Measurements from ENCODE around the gene AP1G1.

GRCh38 chr16:71754108-71754507 is 54.5 kb downstream of the AP1G1 start:
- TF ChIP-seq EZH2phosphoT487 (IDR thresholded peaks at IDR 0.05; ENCODE audit: insufficient read depth, low read depth) (no peak), EZH2 (IDR thresholded peaks at IDR 0.05; ENCODE audit: insufficient read depth, poor library complexity, severe bottlenecking) (no peak)

Data from GM23248 (cell line).